Neural crest cell (in vitro differentiated cells): ENCODE measurements around the gene TFF2. TPM values are rescaled to one million over a fixed set of nuclear protein-coding genes. Genes with fewer than 3 reads are reported as not detected.

Experiments
- DNase-seq: peaks from one replicate; pipeline ENCODE4 v3.0.0; 2021; ENCODE audit warnings: low read depth, mixed read lengths, low spot score
- H3K27ac Mint-ChIP-seq: one replicate; pipeline ENCODE4 v1.8.0; 2021; ENCODE audit warnings: mild to moderate bottlenecking, mixed read lengths; ENCODE audit not compliant: unreplicated experiment
- H3K27me3 Mint-ChIP-seq: 2 replicates; pipeline ENCODE4 v1.8.0; 2021; ENCODE audit warnings: low read depth, mild to moderate bottlenecking, mixed read lengths
- H3K36me3 Mint-ChIP-seq: 2 replicates; pipeline ENCODE4 v1.8.0; 2021; ENCODE audit warnings: low read depth, mild to moderate bottlenecking, mixed read lengths
- H3K4me1 Mint-ChIP-seq: 2 replicates; pipeline ENCODE4 v1.8.0; 2021; ENCODE audit warnings: mixed read lengths
- H3K4me3 Mint-ChIP-seq: one replicate; pipeline ENCODE4 v1.8.0; 2021; ENCODE audit warnings: mild to moderate bottlenecking, mixed read lengths
- H3K9me3 Mint-ChIP-seq: 2 replicates; pipeline ENCODE4 v1.8.0; 2021; ENCODE audit warnings: mixed read lengths
- total RNA-seq: library from RNA; stranded (reverse); gene quantifications from 2 replicates; pipeline ENCODE4 v1.2.1, GENCODE V29; 2021
- TF ChIP-seq, protein P1 (sequence below): fragments of 200-600 bp; sonication (generic); conservative IDR thresholded peaks from 2 replicates; pipeline ENCODE4 v1.5.0; 2021; ENCODE audit warnings: antibody characterized with exemption, mild to moderate bottlenecking

The TFF2 gene
- total RNA-seq, 1 donor from 2014 or later = not detected

DNA sequence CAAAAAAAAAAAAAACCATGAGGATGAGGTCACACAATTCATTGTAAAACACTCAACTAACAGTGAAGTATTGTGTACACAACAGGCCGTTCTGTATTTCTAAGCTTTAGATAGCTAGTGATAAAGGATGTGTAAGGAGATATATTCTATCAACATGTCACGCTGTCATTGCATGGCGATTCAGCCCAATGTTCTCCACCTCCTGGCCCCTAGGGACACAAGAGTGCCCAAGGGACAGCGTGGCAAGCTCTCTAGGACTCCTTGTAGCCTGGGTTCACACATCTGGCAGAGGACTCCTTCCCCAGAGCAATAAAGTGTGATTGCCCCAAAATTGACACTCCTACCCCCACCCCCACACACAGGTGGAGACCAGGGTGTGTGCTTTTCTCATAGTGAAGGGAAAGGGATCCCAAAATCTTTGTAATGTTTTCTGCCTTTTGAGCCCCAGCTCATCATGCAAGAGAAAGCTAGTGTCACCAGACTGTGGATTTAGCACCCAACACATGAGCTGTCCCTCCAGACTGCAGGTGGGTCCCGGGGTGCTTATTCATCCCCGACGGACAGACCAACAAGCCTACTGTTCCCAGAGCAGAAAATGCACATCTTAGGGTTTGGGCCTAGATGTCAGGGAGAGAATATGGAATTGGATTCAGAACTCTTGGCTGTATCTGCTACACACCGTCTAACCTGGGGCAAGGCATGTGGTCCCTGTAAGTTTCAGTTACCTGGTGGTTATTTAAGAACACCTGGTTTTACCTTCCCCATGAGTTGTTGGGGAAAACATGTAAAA lies 33.6 kb upstream of the TFF2 start:
- TF ChIP-seq, protein P1, sequence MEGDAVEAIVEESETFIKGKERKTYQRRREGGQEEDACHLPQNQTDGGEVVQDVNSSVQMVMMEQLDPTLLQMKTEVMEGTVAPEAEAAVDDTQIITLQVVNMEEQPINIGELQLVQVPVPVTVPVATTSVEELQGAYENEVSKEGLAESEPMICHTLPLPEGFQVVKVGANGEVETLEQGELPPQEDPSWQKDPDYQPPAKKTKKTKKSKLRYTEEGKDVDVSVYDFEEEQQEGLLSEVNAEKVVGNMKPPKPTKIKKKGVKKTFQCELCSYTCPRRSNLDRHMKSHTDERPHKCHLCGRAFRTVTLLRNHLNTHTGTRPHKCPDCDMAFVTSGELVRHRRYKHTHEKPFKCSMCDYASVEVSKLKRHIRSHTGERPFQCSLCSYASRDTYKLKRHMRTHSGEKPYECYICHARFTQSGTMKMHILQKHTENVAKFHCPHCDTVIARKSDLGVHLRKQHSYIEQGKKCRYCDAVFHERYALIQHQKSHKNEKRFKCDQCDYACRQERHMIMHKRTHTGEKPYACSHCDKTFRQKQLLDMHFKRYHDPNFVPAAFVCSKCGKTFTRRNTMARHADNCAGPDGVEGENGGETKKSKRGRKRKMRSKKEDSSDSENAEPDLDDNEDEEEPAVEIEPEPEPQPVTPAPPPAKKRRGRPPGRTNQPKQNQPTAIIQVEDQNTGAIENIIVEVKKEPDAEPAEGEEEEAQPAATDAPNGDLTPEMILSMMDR = no peak
- peaks cover 5% of the 10 kb centered on the region for H3K9me3 Mint-ChIP-seq
- no peaks in the 10 kb centered on the region for H3K36me3 Mint-ChIP-seq
- peaks cover 10% of the 10 kb centered on the region for H3K27me3 Mint-ChIP-seq
- H3K27ac Mint-ChIP-seq = no peak overlapping the region
- H3K4me1 Mint-ChIP-seq = peaks cover 7% of the 10 kb centered on the region
- no peak overlapping the region for H3K4me3 Mint-ChIP-seq
- no peak for DNase-seq

DNA sequence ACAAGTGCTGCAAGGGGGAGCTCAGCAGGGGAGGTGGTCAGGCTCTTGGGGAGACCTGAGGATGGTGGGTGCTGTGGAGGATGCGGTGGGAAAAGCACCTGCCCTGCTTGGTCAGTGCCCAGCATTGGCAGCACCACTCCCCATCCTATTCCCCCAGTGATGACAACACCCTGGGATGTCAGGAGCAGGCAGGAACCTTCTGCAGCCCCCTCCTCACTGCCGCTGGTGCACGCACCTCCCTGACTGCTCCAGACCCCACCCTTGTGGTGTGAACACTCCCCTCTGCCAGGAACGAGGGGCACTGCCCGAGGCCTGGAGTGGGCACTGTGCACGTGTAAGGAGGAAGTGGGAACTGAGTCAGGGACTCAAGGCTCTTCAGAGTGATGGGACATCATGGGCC lies 32.5 kb upstream of the TFF2 start:
- Mint-ChIP-seq H3K9me3 (peaks cover 5% of the 10 kb centered on the region), H3K4me3 (no peak overlapping the region)
- DNase-seq = no peak

DNA sequence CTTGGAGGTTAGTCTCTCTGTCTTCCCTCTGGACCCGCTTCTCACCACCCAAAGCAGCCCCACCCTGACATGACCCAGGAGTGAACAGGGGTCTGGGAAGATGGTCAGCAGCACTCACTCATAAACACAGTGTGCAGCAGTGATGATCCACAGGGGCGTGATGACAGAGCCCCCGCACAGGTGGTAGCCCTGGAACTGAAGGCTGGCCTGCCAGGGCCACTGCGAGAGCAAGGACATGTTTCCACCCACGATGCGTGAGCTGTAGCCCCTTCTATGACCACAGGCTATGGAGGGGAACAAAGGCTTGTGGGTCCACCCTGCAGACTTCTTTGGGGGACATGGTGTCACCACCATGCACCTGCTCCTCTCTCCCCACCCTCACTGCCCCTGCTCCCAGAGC lies 32.1 kb upstream of the TFF2 start:
- H3K27me3 Mint-ChIP-seq = peaks cover 7% of the 10 kb centered on the region
- H3K4me3 Mint-ChIP-seq = no peak overlapping the region
- H3K36me3 Mint-ChIP-seq = no peaks in the 10 kb centered on the region
- H3K27ac Mint-ChIP-seq = no peak overlapping the region
- no peak for DNase-seq
- TF ChIP-seq, protein P1 = no peak
- peaks cover 5% of the 10 kb centered on the region for H3K9me3 Mint-ChIP-seq
- H3K4me1 Mint-ChIP-seq = no peaks in the 10 kb centered on the region

More for the DNA sequence above, 32.5 kb upstream of the TFF2 start:
- TF ChIP-seq, protein P1 = no peak
- Mint-ChIP-seq H3K27ac (no peak overlapping the region), H3K36me3 (no peaks in the 10 kb centered on the region), H3K4me1 (no peaks in the 10 kb centered on the region), H3K27me3 (peaks cover 7% of the 10 kb centered on the region)

DNA sequence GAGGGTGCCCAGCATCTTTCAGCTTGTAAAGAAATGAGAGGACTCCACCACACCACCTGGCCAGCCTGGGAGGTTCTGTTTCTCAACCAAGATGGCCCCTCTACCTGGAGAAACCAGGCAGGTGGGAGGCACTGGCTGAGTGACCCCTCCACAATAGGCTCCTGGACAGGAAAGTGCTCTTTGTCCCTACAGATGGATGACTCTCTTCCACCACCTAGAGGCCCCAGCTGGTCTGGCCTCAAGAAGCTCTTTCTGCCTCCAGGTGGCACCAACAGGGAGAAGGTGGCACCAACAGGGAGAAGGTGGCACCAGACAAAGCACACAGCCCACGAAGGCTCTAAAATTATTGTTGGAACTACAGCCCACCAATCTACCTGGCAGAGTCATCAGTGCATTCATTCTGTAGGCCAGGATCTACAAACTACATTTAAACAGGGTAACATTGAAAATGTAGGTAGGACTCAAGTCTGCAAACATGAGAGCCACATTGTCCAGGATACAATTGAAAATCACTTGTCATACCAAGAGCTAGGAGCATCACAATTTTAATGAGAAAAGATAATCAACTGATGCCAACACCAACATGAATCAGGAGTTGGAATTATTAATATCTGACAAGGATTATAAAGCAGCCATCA lies 30.7 kb upstream of the TFF2 start:
- peaks cover 7% of the 10 kb centered on the region for H3K27me3 Mint-ChIP-seq
- DNase-seq = no peak
- H3K9me3 Mint-ChIP-seq = peaks cover 5% of the 10 kb centered on the region
- H3K36me3 Mint-ChIP-seq = no peaks in the 10 kb centered on the region
- TF ChIP-seq, protein P1 = peak; percentile 54
- no peak overlapping the region for H3K27ac Mint-ChIP-seq
- H3K4me1 Mint-ChIP-seq = no peaks in the 10 kb centered on the region
- no peak overlapping the region for H3K4me3 Mint-ChIP-seq

DNA sequence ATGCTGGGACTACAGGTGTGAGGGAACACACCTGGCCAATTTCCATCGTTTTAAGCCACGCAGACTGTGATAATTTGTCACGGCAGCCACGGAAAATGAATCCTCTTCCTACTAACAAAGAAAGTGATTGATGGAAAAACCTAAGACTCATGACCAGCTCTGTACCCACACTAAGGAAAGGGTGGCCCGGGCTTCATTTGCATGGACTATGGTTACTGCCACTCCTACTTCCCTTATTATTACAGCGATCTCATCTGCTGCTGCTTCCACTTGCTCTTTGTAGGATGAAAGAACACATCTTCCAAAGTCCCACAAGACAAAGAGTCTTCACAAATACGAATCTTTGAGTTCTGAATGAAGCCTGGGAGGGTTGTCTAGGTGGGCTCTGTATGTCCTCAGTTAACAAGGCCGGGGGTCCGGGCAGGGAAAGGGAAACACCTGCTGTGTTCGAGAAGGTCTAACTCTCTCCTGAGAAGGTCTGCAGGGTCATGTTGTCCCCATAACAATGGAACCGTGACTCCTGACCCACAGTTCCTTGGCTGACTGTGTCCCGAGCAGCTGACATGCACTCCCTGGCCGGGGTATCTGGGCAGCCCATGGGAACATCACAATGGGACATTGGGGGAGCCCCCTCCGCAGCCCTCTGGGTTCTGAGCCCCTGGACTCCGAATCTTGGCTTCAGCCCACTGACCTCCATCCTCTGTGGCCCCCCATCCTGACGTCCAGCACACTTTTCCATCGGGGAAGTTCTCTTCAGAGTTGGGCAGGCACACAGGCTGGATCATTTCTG lies 28.8 kb upstream of the TFF2 start:
- Mint-ChIP-seq H3K4me1 (no peaks in the 10 kb centered on the region), H3K27me3 (peaks cover 4% of the 10 kb centered on the region), H3K27ac (no peak overlapping the region), H3K9me3 (peaks cover 5% of the 10 kb centered on the region), H3K4me3 (no peak overlapping the region), H3K36me3 (no peaks in the 10 kb centered on the region)
- no peak for DNase-seq
- TF ChIP-seq, protein P1 = no peak
